ENCODE measurements around the gene TLE7.
A peak's percentile ranks its signal among the peaks of the same experiment; 100 is the strongest.

The TLE7 gene

DNA sequence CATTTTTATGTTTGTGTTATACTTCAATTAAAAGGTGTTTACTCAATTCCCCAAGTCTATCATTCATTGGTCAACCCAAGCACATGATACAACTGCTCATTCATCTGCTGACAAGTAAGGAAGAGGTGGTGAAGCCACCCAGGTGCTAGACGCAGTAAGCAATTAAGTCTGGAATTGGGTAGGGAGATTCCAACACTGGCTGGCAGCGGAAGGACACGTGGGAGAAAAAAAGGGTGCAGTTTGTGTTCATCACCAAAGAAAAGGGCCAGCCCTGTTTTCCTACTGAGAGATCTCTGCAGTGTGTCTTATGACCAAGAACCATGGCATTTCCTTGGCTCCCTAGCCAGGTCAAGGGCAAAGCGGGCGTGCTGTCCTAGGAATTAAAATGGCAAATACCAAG lies 32.0 kb upstream of the TLE7 start:
- Histone ChIP-seq H3K9me3 (ENCODE audit: control insufficient read depth in 2 of 2, low read length in 2 of 2) (no peaks in the 10 kb centered on the region), H3K36me3 (ENCODE audit: control insufficient read depth in 2 of 2, insufficient read depth in 2 of 2, low read length in 2 of 2) (peaks cover 27 to 31% of the 10 kb centered on the region in 2 donors), H3K4me3 (ENCODE audit: low read length in 2 of 2) (no peak overlapping the region), H3K4me1 (ENCODE audit: control insufficient read depth in 2 of 2, insufficient read depth in 2 of 2, low read length in 2 of 2) (no peaks in the 10 kb centered on the region), H3K9ac (ENCODE audit: low read depth in 1 of 2, low read length in 2 of 2) (no peak overlapping the region), H3K27ac (ENCODE audit: low read depth in 2 of 2, low read length in 2 of 2) (no peak overlapping the region), H3K27me3 (ENCODE audit: control insufficient read depth in 2 of 2, insufficient read depth in 2 of 2, low read length in 2 of 2) (no peaks in the 10 kb centered on the region)

GRCh38 chr16:71472931-71473330 lies 31.1 kb upstream of the TLE7 start:
- H3K4me1 ChIP-seq (ENCODE audit: control insufficient read depth in 2 of 2, insufficient read depth in 2 of 2, low read length in 2 of 2), result no peaks in the 10 kb centered on the region
- no peak overlapping the region for H3K27ac ChIP-seq (ENCODE audit: low read depth in 2 of 2, low read length in 2 of 2)
- H3K4me3 ChIP-seq (ENCODE audit: low read length in 2 of 2), result no peak overlapping the region
- no peaks in the 10 kb centered on the region for H3K9me3 ChIP-seq (ENCODE audit: control insufficient read depth in 2 of 2, low read length in 2 of 2)
- H3K9ac ChIP-seq (ENCODE audit: low read depth in 1 of 2, low read length in 2 of 2), result no peak overlapping the region
- H3K36me3 ChIP-seq (ENCODE audit: control insufficient read depth in 2 of 2, insufficient read depth in 2 of 2, low read length in 2 of 2), result peaks cover 22 to 24% of the 10 kb centered on the region in 2 donors
- no peaks in the 10 kb centered on the region for H3K27me3 ChIP-seq (ENCODE audit: control insufficient read depth in 2 of 2, insufficient read depth in 2 of 2, low read length in 2 of 2)

- Histone ChIP-seq H3K4me3 (ENCODE audit: low read length in 2 of 2) (no peak overlapping the region), H3K9ac (ENCODE audit: low read depth in 1 of 2, low read length in 2 of 2) (no peak overlapping the region), H3K27me3 (ENCODE audit: control insufficient read depth in 2 of 2, insufficient read depth in 2 of 2, low read length in 2 of 2) (no peaks in the 10 kb centered on the region), H3K4me1 (ENCODE audit: control insufficient read depth in 2 of 2, insufficient read depth in 2 of 2, low read length in 2 of 2) (no peaks in the 10 kb centered on the region), H3K9me3 (ENCODE audit: control insufficient read depth in 2 of 2, low read length in 2 of 2) (no peaks in the 10 kb centered on the region), H3K27ac (ENCODE audit: low read depth in 2 of 2, low read length in 2 of 2) (no peak overlapping the region), H3K36me3 (ENCODE audit: control insufficient read depth in 2 of 2, insufficient read depth in 2 of 2, low read length in 2 of 2) (peaks cover 15 to 20% of the 10 kb centered on the region in 2 donors)
These were observed 30.2 kb upstream of the TLE7 start for GRCh38 chr16:71472051-71472450.

DNA sequence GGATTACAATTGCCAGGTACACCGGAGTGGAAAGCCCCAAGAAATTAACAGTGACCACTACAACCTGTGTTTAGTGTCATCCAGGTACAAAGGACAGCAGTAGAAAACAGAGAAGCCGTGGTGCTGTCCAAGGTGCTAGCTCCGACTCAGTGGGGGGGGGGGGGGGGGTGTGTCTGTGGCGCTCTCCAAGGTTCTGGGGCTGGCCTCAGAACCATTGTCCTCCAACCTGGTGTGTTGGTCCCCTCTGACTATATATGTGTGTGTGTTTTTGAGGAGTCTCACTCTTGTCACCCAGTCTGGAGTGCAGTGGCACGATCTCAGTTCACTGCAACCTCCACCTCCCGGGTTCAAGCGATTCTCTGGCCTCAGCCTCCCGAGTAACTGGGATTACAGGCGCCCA lies 26.0 kb upstream of the TLE7 start:
- H3K36me3 ChIP-seq (ENCODE audit: control insufficient read depth in 2 of 2, insufficient read depth in 2 of 2, low read length in 2 of 2), result peaks cover 0 to 3% of the 10 kb centered on the region in 2 donors
- no peaks in the 10 kb centered on the region for H3K4me1 ChIP-seq (ENCODE audit: control insufficient read depth in 2 of 2, insufficient read depth in 2 of 2, low read length in 2 of 2)
- H3K9me3 ChIP-seq (ENCODE audit: control insufficient read depth in 2 of 2, low read length in 2 of 2), result no peaks in the 10 kb centered on the region
- no peaks in the 10 kb centered on the region for H3K27me3 ChIP-seq (ENCODE audit: control insufficient read depth in 2 of 2, insufficient read depth in 2 of 2, low read length in 2 of 2)
- H3K4me3 ChIP-seq (ENCODE audit: low read length in 2 of 2), result no peak overlapping the region
- no peak overlapping the region for H3K27ac ChIP-seq (ENCODE audit: low read depth in 2 of 2, low read length in 2 of 2)
- H3K9ac ChIP-seq (ENCODE audit: low read depth in 1 of 2, low read length in 2 of 2), result no peak overlapping the region

DNA sequence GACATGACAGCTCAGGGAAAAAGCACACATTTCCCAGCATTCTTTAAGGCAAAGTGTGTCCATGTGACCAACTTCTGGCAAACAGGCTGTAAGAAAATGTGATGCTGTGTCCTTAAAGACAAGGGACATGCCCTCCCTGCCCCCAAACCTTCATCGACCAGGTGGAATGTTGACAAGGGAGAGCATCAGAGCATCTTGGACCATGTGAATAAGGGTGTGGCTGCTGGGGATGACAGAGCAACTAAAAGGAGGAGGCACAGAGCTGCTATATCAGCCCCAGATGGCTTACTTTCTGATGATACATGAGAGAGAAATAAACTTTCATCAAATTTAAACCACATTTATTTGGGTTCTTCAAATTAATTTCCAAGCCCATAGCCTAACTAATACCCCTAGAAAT lies 22.4 kb upstream of the TLE7 start:
- H3K9ac ChIP-seq (ENCODE audit: low read depth in 1 of 2, low read length in 2 of 2), result no peak overlapping the region
- H3K9me3 ChIP-seq (ENCODE audit: control insufficient read depth in 2 of 2, low read length in 2 of 2), result no peaks in the 10 kb centered on the region
- H3K27me3 ChIP-seq (ENCODE audit: control insufficient read depth in 2 of 2, insufficient read depth in 2 of 2, low read length in 2 of 2), result no peaks in the 10 kb centered on the region
- H3K36me3 ChIP-seq (ENCODE audit: control insufficient read depth in 2 of 2, insufficient read depth in 2 of 2, low read length in 2 of 2), result no peaks in the 10 kb centered on the region
- peaks cover 10 to 11% of the 10 kb centered on the region in 2 donors for H3K4me1 ChIP-seq (ENCODE audit: control insufficient read depth in 2 of 2, insufficient read depth in 2 of 2, low read length in 2 of 2)
- H3K27ac ChIP-seq (ENCODE audit: low read depth in 2 of 2, low read length in 2 of 2), result no peak overlapping the region
- no peak overlapping the region for H3K4me3 ChIP-seq (ENCODE audit: low read length in 2 of 2)

DNA sequence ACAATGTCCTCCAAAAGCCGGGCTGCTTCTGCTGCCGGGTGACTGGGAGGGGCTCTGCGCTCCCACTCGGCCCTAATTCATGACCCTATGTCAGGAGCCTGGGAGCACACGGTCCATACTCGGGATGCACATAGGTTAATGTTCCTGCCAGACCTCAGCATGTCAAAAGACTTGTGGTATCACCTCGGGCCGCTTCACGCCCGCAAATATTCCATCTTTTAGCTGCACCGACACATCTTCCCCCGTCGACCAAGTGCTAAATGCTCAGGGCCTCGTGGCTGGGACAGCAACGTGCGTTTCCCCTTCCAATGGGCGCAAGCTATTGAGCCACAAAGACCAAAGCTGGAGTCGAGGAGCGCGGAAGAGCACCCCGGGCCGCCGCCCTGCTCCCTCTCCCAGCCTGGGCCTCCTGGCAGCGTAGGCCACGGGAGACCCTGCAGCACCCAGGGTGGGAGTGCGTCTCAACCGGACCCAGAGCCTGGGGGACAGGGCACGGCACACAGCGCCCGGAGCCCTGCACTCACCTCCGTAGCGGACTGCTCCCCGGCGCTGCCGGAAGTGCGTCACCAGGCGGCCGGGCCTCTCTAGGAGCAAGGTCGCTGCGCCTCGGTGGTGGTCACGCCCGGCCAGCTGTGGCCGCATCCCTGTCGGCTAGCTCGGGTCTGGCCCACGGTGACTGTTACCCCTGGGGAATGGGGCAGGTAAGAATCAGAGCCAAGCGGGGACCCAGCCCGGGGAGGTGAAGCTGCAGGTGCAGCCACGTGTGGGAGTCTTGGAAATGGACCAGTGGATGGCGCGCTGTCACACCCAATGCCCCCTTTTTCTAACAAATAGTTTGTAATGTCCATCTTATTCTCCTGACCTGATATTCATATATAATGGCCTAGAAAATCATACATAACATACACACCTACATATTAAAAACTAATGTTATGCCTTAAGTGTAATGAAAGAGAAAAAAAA lies 20.1 kb upstream of the TLE7 start, which contains the start of gene ZNF23:
Gene ZNF23 (minus strand): TSS at position 562 of the 963 bp plus-strand sequence. CDS start 5,451 bp downstream, outside the sequence.
- Histone ChIP-seq H3K36me3 (ENCODE audit: control insufficient read depth in 2 of 2, insufficient read depth in 2 of 2, low read length in 2 of 2) (no peaks in the 10 kb centered on the region), H3K4me1 (ENCODE audit: control insufficient read depth in 2 of 2, insufficient read depth in 2 of 2, low read length in 2 of 2) (peaks cover 10 to 11% of the 10 kb centered on the region in 2 donors), H3K9ac (ENCODE audit: low read depth in 1 of 2, low read length in 2 of 2) (peak within 1 kb of the TSS; percentile 88 to 92), H3K9me3 (ENCODE audit: control insufficient read depth in 2 of 2, low read length in 2 of 2) (no peaks in the 10 kb centered on the region), H3K4me3 (ENCODE audit: low read length in 2 of 2) (peak within 1 kb of the TSS; percentile 97 to 98), H3K27ac (ENCODE audit: low read depth in 2 of 2, low read length in 2 of 2) (peak within 1 kb of the TSS; percentile 70 to 86), H3K27me3 (ENCODE audit: control insufficient read depth in 2 of 2, insufficient read depth in 2 of 2, low read length in 2 of 2) (no peaks in the 10 kb centered on the region)

DNA sequence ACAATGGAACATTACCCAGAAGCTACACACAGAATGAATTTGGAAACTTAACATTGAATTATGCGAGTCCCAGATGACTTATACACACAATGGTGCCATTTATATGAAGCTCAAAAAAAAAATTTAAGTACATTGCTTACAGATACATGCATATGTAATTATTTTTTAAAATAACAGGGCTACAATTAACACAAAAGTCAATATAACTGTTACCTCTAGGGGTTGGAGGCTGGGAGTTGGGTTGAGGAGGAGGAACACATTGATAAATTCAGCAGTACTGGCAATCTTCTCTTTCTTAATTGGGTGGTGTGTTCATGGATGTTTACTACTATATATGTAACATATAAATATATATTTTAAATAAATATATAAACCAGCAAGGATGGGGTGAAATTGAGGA lies 19.1 kb upstream of the TLE7 start:
- Histone ChIP-seq H3K4me3 (ENCODE audit: low read length in 2 of 2) (peak overlapping the region in 1 of 2 donors; percentile 97), H3K27ac (ENCODE audit: low read depth in 2 of 2, low read length in 2 of 2) (no peak overlapping the region), H3K9ac (ENCODE audit: low read depth in 1 of 2, low read length in 2 of 2) (no peak overlapping the region)

DNA sequence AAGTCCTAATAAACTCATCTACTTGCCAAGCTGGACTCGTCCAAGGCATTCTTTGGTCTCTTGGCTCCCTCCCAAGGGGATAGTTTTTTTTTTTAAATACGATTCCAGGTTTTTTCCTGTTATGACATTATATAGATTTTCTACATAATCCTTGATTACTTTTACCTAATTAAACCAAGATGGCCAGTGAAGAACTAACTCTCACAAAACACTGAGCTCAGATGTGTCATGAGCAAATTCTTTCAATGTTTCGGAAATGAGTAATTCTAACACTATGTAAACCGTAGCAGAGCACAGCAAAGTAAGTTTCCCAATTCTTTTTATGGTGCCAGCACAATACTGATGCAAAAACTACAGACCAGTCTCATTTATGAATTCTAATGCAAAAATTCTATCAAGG lies 18.4 kb upstream of the TLE7 start:
- peaks cover 6 to 10% of the 10 kb centered on the region in 2 donors for H3K36me3 ChIP-seq (ENCODE audit: control insufficient read depth in 2 of 2, insufficient read depth in 2 of 2, low read length in 2 of 2)
- no peak overlapping the region for H3K9ac ChIP-seq (ENCODE audit: low read depth in 1 of 2, low read length in 2 of 2)
- H3K4me1 ChIP-seq (ENCODE audit: control insufficient read depth in 2 of 2, insufficient read depth in 2 of 2, low read length in 2 of 2), result peaks cover 10 to 11% of the 10 kb centered on the region in 2 donors
- H3K27me3 ChIP-seq (ENCODE audit: control insufficient read depth in 2 of 2, insufficient read depth in 2 of 2, low read length in 2 of 2), result no peaks in the 10 kb centered on the region
- no peaks in the 10 kb centered on the region for H3K9me3 ChIP-seq (ENCODE audit: control insufficient read depth in 2 of 2, low read length in 2 of 2)
- no peak overlapping the region for H3K4me3 ChIP-seq (ENCODE audit: low read length in 2 of 2)
- H3K27ac ChIP-seq (ENCODE audit: low read depth in 2 of 2, low read length in 2 of 2), result no peak overlapping the region

More for the DNA sequence above, 19.1 kb upstream of the TLE7 start:
- Histone ChIP-seq H3K36me3 (ENCODE audit: control insufficient read depth in 2 of 2, insufficient read depth in 2 of 2, low read length in 2 of 2) (peaks cover 2 to 6% of the 10 kb centered on the region in 2 donors), H3K4me1 (ENCODE audit: control insufficient read depth in 2 of 2, insufficient read depth in 2 of 2, low read length in 2 of 2) (peaks cover 10 to 11% of the 10 kb centered on the region in 2 donors), H3K27me3 (ENCODE audit: control insufficient read depth in 2 of 2, insufficient read depth in 2 of 2, low read length in 2 of 2) (no peaks in the 10 kb centered on the region), H3K9me3 (ENCODE audit: control insufficient read depth in 2 of 2, low read length in 2 of 2) (no peaks in the 10 kb centered on the region)

DNA sequence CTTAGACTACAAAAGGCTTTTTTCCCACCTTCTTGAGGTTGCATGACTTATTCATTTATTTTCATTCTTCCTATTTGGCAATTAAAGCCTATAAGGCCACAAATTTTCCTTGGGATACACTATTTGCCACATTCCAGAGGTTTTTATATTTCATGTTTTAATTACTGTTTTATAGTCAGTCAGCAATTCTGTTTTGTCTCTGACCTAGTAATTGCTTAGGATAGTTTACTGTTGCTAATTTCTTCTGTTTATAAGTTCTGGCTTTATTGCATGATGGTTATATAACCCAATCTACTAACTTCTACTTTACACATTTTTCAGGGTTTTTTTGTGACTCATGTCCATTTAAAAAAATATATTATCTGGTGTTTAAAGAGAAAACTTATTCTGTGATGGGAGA lies 17.7 kb upstream of the TLE7 start:
- H3K9me3 ChIP-seq (ENCODE audit: control insufficient read depth in 2 of 2, low read length in 2 of 2), result no peaks in the 10 kb centered on the region
- H3K36me3 ChIP-seq (ENCODE audit: control insufficient read depth in 2 of 2, insufficient read depth in 2 of 2, low read length in 2 of 2), result peaks cover 10 to 13% of the 10 kb centered on the region in 2 donors

DNA sequence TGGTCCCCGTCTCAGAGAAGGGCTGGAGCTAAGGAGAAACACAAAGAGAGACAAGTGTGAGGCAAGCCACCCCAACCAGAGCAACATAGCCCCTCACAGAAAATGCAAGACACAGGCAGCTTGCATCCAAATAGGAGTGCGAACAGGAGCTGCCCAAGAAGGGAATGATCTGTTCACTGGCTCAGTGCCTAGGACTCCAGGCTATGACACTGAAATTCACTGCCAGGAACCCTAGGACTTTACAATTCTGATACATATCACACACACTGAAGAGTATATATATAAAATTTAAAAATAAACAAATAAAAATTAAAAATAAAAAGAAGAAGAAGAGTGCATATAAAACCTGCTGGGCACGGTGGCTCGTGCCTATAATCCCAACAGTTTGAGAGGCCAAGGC lies 14.9 kb upstream of the TLE7 start:
- Histone ChIP-seq H3K27me3 (ENCODE audit: control insufficient read depth in 2 of 2, insufficient read depth in 2 of 2, low read length in 2 of 2) (no peaks in the 10 kb centered on the region), H3K4me1 (ENCODE audit: control insufficient read depth in 2 of 2, insufficient read depth in 2 of 2, low read length in 2 of 2) (peaks cover 5% of the 10 kb centered on the region in 2 donors), H3K9ac (ENCODE audit: low read depth in 1 of 2, low read length in 2 of 2) (no peak overlapping the region), H3K27ac (ENCODE audit: low read depth in 2 of 2, low read length in 2 of 2) (no peak overlapping the region), H3K36me3 (ENCODE audit: control insufficient read depth in 2 of 2, insufficient read depth in 2 of 2, low read length in 2 of 2) (peaks cover 34 to 37% of the 10 kb centered on the region in 2 donors), H3K4me3 (ENCODE audit: low read length in 2 of 2) (no peak overlapping the region), H3K9me3 (ENCODE audit: control insufficient read depth in 2 of 2, low read length in 2 of 2) (peaks cover 5% of the 10 kb centered on the region in 2 donors)

More for the DNA sequence above, 17.7 kb upstream of the TLE7 start:
- peaks cover 10 to 11% of the 10 kb centered on the region in 2 donors for H3K4me1 ChIP-seq (ENCODE audit: control insufficient read depth in 2 of 2, insufficient read depth in 2 of 2, low read length in 2 of 2)
- H3K4me3 ChIP-seq (ENCODE audit: low read length in 2 of 2), result no peak overlapping the region
- H3K27me3 ChIP-seq (ENCODE audit: control insufficient read depth in 2 of 2, insufficient read depth in 2 of 2, low read length in 2 of 2), result no peaks in the 10 kb centered on the region
- H3K27ac ChIP-seq (ENCODE audit: low read depth in 2 of 2, low read length in 2 of 2), result no peak overlapping the region
- H3K9ac ChIP-seq (ENCODE audit: low read depth in 1 of 2, low read length in 2 of 2), result no peak overlapping the region

All from mucosa of rectum (tissue), 2 donors.